GM12878 (cell line): ENCODE data around the gene CNN1. TPM values are rescaled to one million over a fixed set of nuclear protein-coding genes. Genes with fewer than 3 reads are reported as not detected.

Source experiments
- ATAC-seq: fragments of 200-7000 bp; cut with Tn5 transposase; 3 replicates; pipeline ENCODE4 v1.9.1; 2020; ENCODE audit warnings: mild to moderate bottlenecking, moderate library complexity
- BruUV-seq: library from RNA; stranded (reverse); fragments of 400-500 nt; replicated peaks from 2 replicates; lab custom pipeline; 2021; lab: Mats Ljungman, UMichigan
- CTCF ChIA-PET: fragments of 300-600 bp; sonication (Branson Sonifier 250); formaldehyde crosslinking; extraction: SDS; loops from one replicate; lab custom pipeline; 2021; ENCODE audit warnings: inconsistent platforms; lab: Yijun Ruan, JAX
- POLR2A ChIA-PET: fragments of 350-600 bp; formaldehyde crosslinking; extraction: SDS; loops from one replicate; lab custom pipeline; 2021; ENCODE audit warnings: inconsistent platforms; lab: Charles Lee
- RAD21 ChIA-PET: fragments of 300-600 bp; sonication (Branson Sonifier 250); formaldehyde crosslinking; loops from one replicate; lab custom pipeline; 2023; ENCODE audit warnings: antibody characterized with exemption; ENCODE audit not compliant: unreplicated experiment; lab: Charles Lee
- SMC1A ChIA-PET: fragments of 300-600 bp; sonication (Branson Sonifier 250); formaldehyde crosslinking; loops from one replicate; lab custom pipeline; 2023; ENCODE audit not compliant: unreplicated experiment, uncharacterized antibody; lab: Charles Lee
- DNase-seq: peaks from one replicate; pipeline ENCODE4 v3.0.0-alpha.2; 2011; ENCODE audit warnings: low read depth, low spot score
- FAIRE-seq: peaks from 3 replicates; lab custom pipeline; 2011; peaks lifted over from hg19 to GRCh38; lab: Jason Lieb, UNC
- H2AFZ ChIP-seq: 2 replicates; pipeline ENCODE4 v1.6.0; 2011; ENCODE audit warnings: low read depth, low read length, control low read depth; ENCODE audit not compliant: control insufficient read depth
- H3K27ac ChIP-seq: 2 replicates; pipeline ENCODE4 v1.5.1; 2011; ENCODE audit warnings: control low read depth; ENCODE audit not compliant: control insufficient read depth, insufficient read depth
- H3K27me3 ChIP-seq, 2 experiments: replicated peaks in 1 of 2; 2 replicates each; pipeline versions ENCODE4 v1.6.0 to v1.6.1; 2011; ENCODE audit warnings: low read length in 1 of 2; ENCODE audit not compliant: control insufficient read depth in 2 of 2, insufficient read depth in 2 of 2
- H3K36me3 ChIP-seq, 2 experiments: 2 replicates each; pipeline ENCODE4 v1.5.1; 2011; ENCODE audit warnings: low read length in 1 of 2; ENCODE audit not compliant: control insufficient read depth in 2 of 2, insufficient read depth in 2 of 2
- H3K4me1 ChIP-seq: 2 replicates; pipeline ENCODE4 v1.6.1; 2011; ENCODE audit warnings: mild to moderate bottlenecking, low read length, moderate library complexity, mixed read lengths; ENCODE audit not compliant: control insufficient read depth, insufficient read depth
- H3K4me2 ChIP-seq: 2 replicates; pipeline ENCODE4 v1.6.0; 2011; ENCODE audit warnings: control low read depth; ENCODE audit not compliant: control insufficient read depth, insufficient read depth
- H3K4me3 ChIP-seq: fragments of 200-600 bp; sonication (generic); 2 replicates; pipeline ENCODE4 v1.5.1; 2016
- H3K79me2 ChIP-seq: 2 replicates; pipeline ENCODE4 v1.6.0; 2011; ENCODE audit warnings: low read length; ENCODE audit not compliant: control insufficient read depth, insufficient read depth
- H3K9ac ChIP-seq: 2 replicates; pipeline ENCODE4 v1.8.0; 2011; ENCODE audit warnings: low read length, control low read depth, mixed read lengths; ENCODE audit not compliant: control insufficient read depth, insufficient read depth
- H3K9me3 ChIP-seq: replicated peaks from 3 replicates; pipeline ENCODE4 v1.5.1; 2011; ENCODE audit warnings: mild to moderate bottlenecking, low read length; ENCODE audit not compliant: control insufficient read depth, insufficient read depth
- H4K20me1 ChIP-seq: 2 replicates; pipeline ENCODE4 v1.6.0; 2011; ENCODE audit not compliant: control insufficient read depth, insufficient read depth
- ATF7 ChIP-seq: fragments of 450-650 bp; IDR thresholded peaks from 2 replicates; pipeline ENCODE4 v1.6.1; 2016; ENCODE audit warnings: low read depth, mild to moderate bottlenecking
- CREM ChIP-seq: IDR thresholded peaks from 2 replicates; pipeline ENCODE4 v1.6.1; 2014; ENCODE audit warnings: antibody characterized with exemption, low read depth
- ELK1 ChIP-seq: IDR thresholded peaks from 2 replicates; pipeline ENCODE4 v1.6.1; 2012; ENCODE audit warnings: low read depth, low read length, improper control_type of control experiment
- FOXK2 ChIP-seq: fragments of 450-650 bp; IDR thresholded peaks from 2 replicates; pipeline ENCODE4 v1.6.1; 2017; ENCODE audit warnings: mild to moderate bottlenecking, moderate library complexity
- HDAC2 ChIP-seq: fragments of 200-600 bp; sonication (generic); IDR thresholded peaks from 2 replicates; pipeline ENCODE4 v1.6.1; 2017
- MEF2B ChIP-seq: fragments of 450-650 bp; IDR thresholded peaks from 2 replicates; pipeline ENCODE4 v1.6.1; 2018; ENCODE audit warnings: mild to moderate bottlenecking, moderate library complexity; ENCODE audit not compliant: partially characterized antibody, poor library complexity, severe bottlenecking
- MLLT1 ChIP-seq: fragments of 450-650 bp; IDR thresholded peaks from 2 replicates; pipeline ENCODE4 v1.6.1; 2016; ENCODE audit warnings: mild to moderate bottlenecking
- NFYA ChIP-seq: IDR thresholded peaks from 2 replicates; pipeline ENCODE4 v1.6.1; 2011; ENCODE audit warnings: low read depth, mild to moderate bottlenecking, low read length, improper control_type of control experiment, borderline replicate concordance
- NRF1 ChIP-seq: conservative IDR thresholded peaks from 2 replicates; pipeline ENCODE4 v1.6.1; 2011; ENCODE audit warnings: mild to moderate bottlenecking, low read depth, low read length, improper control_type of control experiment
- SREBF1 ChIP-seq: IDR thresholded peaks from 2 replicates; pipeline ENCODE4 v1.6.1; 2012; ENCODE audit warnings: mild to moderate bottlenecking, low read length
- TCF3 ChIP-seq: IDR thresholded peaks from 2 replicates; pipeline ENCODE4 v1.6.1; 2012; ENCODE audit warnings: low read depth, mild to moderate bottlenecking, low read length, borderline replicate concordance; ENCODE audit not compliant: insufficient read depth
- YY1 ChIP-seq: IDR thresholded peaks from 2 replicates; pipeline ENCODE4 v1.6.1; 2011; ENCODE audit warnings: low read depth, mild to moderate bottlenecking, low read length
- ZNF207 ChIP-seq: fragments of 450-650 bp; IDR thresholded peaks from 2 replicates; pipeline ENCODE4 v1.6.1; 2014; ENCODE audit warnings: antibody characterized with exemption, mild to moderate bottlenecking, borderline replicate concordance
- WGBS: methylation state at CpG from one replicate; pipeline ENCODE4 v1.1.6; 2016; ENCODE audit warnings: low lambda C conversion rate; ENCODE audit not compliant: insufficient replicate concordance, insufficient coverage; ENCODE audit errors: missing lambda C conversion rate; 5-methylcytosine and 5-hydroxymethylcytosine counted together
- in situ Hi-C: fragments of 300-500 bp; cut with MboI; formaldehyde crosslinking; loops from 9 replicates; pipeline ENCODE4 v1.14.3; 2018; ENCODE audit warnings: mixed read lengths
- intact Hi-C: fragments of 100-400 bp; cut with micrococcal nuclease; formaldehyde crosslinking; loops from one replicate; pipeline ENCODE4 v1.14.2; 2022; ENCODE audit not compliant: unreplicated experiment
- polyA plus RNA-seq, 11 experiments: library from polyadenylated mRNA; depleted of rRNA in 4 of 11; unstranded in 6 of 11; stranded (reverse) in 5 of 11; fragments of >200 nt; fragmentation: Nextera tagmentation in 4 of 11; fragmentation: Illumina TruSeq in 1 of 11; extraction: Ambion mirVana in 4 of 11; extraction: Trizol in 1 of 11; gene quantifications; 1 replicate in 1 of 11; 2 replicates in 10 of 11; pipeline versions ENCODE4 v1.2.1 to v1.2.3, GENCODE V29; 2011 to 2016; ENCODE audit warnings: inconsistent platforms in 2 of 11, missing spikeins in 2 of 11, low read depth in 1 of 11
- total RNA-seq, 4 experiments: library from RNA; depleted of rRNA in 3 of 4; stranded (reverse); fragments of >200 nt in 3 of 4; fragmentation: Illumina TruSeq in 1 of 4; extraction: Trizol in 1 of 4; gene quantifications; 2 replicates each; pipeline versions ENCODE4 v1.2.1 to v1.2.3, GENCODE V29; 2013 to 2021

The CNN1 gene
- total and polyA plus RNA-seq, 10 of the 15 experiments (the other 5 are each of a cell fraction or from before 2014, with no cell fraction given), result 0.03 to 0.58 (median 0.22) TPM; not detected in 1

- TF ChIP-seq NRF1 (no peak), ZNF207 (no peak)
Observed at GRCh38 chr19:11578258-11579142, 39.8 kb downstream of the CNN1 start (continued).

- H3K4me3 ChIP-seq, result no peak overlapping the region
- no peak for ATAC-seq
- H2AFZ ChIP-seq, result no peak overlapping the region
- no peaks in the 10 kb centered on the region for H3K27me3 ChIP-seq
- no peaks in the 10 kb centered on the region for H3K9me3 ChIP-seq
- H3K9ac ChIP-seq, result no peak overlapping the region
- H3K27ac ChIP-seq, result no peak overlapping the region
- ChIA-PET RAD21 (interaction anchor here (2.3 to 11.4 kb wide), 3 partner anchors 11 to 51 kb away, joined by 5 to 172 read pairs (median 66); partner anchors contain the start of genes ECSIT and ELOF1), POLR2A (interaction anchor here (1.0 to 9.0 kb wide), 3 partner anchors 11 to 29 kb away, joined by 6 to 94 read pairs (median 87); partner anchors contain the start of gene ELOF1), CTCF (interaction anchor here (0.5 to 14.2 kb wide), 3 partner anchors 12 to 1978 kb away, joined by 4 to 225 read pairs (median 47); partner anchors contain the start of gene ELOF1), SMC1A (interaction anchor here (0.8 to 12.2 kb wide), 3 partner anchors 10 to 98 kb away, joined by 3 to 215 read pairs (median 84); partner anchors contain the start of gene ELOF1)
- H3K4me2 ChIP-seq, result no peak overlapping the region
- TF ChIP-seq YY1, result no peak
- no peak for TF ChIP-seq ELK1
- no peak for TF ChIP-seq MEF2B
- TF ChIP-seq ATF7, result no peak
- no peak for TF ChIP-seq CREM
- TF ChIP-seq MLLT1, result no peak
- no peak for TF ChIP-seq FOXK2
- TF ChIP-seq SREBF1, result no peak
- TF ChIP-seq HDAC2, result no peak
- TF ChIP-seq TCF3, result no peak
- TF ChIP-seq NFYA, result no peak
- H4K20me1 ChIP-seq, result no peaks in the 10 kb centered on the region
- 85% methylated on average over 4 of the region's 4 CpGs for WGBS
- BruUV-seq, result no TSS peak
- intact Hi-C loops (loop anchor here (5.0 kb wide), 1 partner anchor 198 kb away; the partner anchor contains the start of gene EPOR), in situ Hi-C loops (loop anchor here (25.0 kb wide), 1 partner anchor 1582 kb away; the partner anchor contains the start of genes IER2 and STX10)
- peaks cover 49% of the 10 kb centered on the region for H3K4me1 ChIP-seq
- no peaks in the 10 kb centered on the region; the same call in 1 of the 2 replicates for H3K79me2 ChIP-seq
- no peaks in the 10 kb centered on the region for H3K36me3 ChIP-seq
- DNase-seq, result no peak
- FAIRE-seq, result no peak
Observed at GRCh38 chr19:11580116-11580515, 41.5 kb downstream of the CNN1 start.
